HG02852 (cell line): ENCODE measurements around the gene NCEH1.
"Not testable (repeated sequence)": the region's sequence is repeated elsewhere in the genome, so short reads cannot be mapped to it uniquely, and the experiment has no call there.

Experiments
- ATAC-seq: cut with Tn5 transposase; IDR thresholded peaks from one replicate; pipeline ENCODE4 v1.9.1; 2021; ENCODE audit warnings: mild to moderate bottlenecking, moderate library complexity; ENCODE audit not compliant: unreplicated experiment

NCEH1 gene

GRCh38 chr3:172679599-172679998 is 31.3 kb downstream of the NCEH1 start:
- no peak for ATAC-seq

GRCh38 chr3:172678068-172678467 is 32.8 kb downstream of the NCEH1 start:
- ATAC-seq = no peak

GRCh38 chr3:172676196-172676922 is 34.5 kb downstream of the NCEH1 start:
- ATAC-seq = no peak

- peak; percentile 42 for ATAC-seq
Measured at GRCh38 chr3:172675441-172676193, 35.2 kb downstream of the NCEH1 start.

- ATAC-seq = peak; percentile 87
Measured at GRCh38 chr3:172673210-172673679, 37.6 kb downstream of the NCEH1 start.

GRCh38 chr3:172669021-172669420 is 41.8 kb downstream of the NCEH1 start:
- ATAC-seq = no peak

- ATAC-seq = peak; percentile 97
Measured at GRCh38 chr3:172666873-172667694, 43.8 kb downstream of the NCEH1 start.

GRCh38 chr3:172666181-172666872 is 44.5 kb downstream of the NCEH1 start:
- ATAC-seq = no peak

- not testable (repeated sequence) for ATAC-seq
Measured at GRCh38 chr3:172665510-172665909, 45.4 kb downstream of the NCEH1 start.

GRCh38 chr3:172660421-172660820 is 50.4 kb downstream of the NCEH1 start:
- ATAC-seq = not testable (repeated sequence)

GRCh38 chr3:172659246-172660002 is 51.4 kb downstream of the NCEH1 start:
- no peak for ATAC-seq

GRCh38 chr3:172658344-172659245 is 52.3 kb downstream of the NCEH1 start:
- ATAC-seq = no peak

GRCh38 chr3:172656602-172657001 is 54.3 kb downstream of the NCEH1 start:
- ATAC-seq = no peak

GRCh38 chr3:172655388-172655787 is 55.5 kb downstream of the NCEH1 start:
- ATAC-seq = no peak

- ATAC-seq = no peak
Measured at GRCh38 chr3:172654470-172654869, 56.4 kb downstream of the NCEH1 start.

GRCh38 chr3:172653004-172653572 is 57.8 kb downstream of the NCEH1 start:
- ATAC-seq = no peak

GRCh38 chr3:172651936-172652625 is 58.8 kb downstream of the NCEH1 start:
- no peak for ATAC-seq

- ATAC-seq = no peak
Measured at GRCh38 chr3:172649987-172650386, 60.9 kb downstream of the NCEH1 start.
